Stimulated activated CD4-positive, alpha-beta T cell treated with anti-CD3 and anti-CD28 coated beads, TNF-alpha, amount 100 ng/mL, for 48 hours (primary cell): ENCODE results near the gene LYG1.
A peak's percentile ranks its signal among the peaks of the same experiment; 100 is the strongest.
"Not testable (repeated sequence)": the region's sequence is repeated elsewhere in the genome, so short reads cannot be mapped to it uniquely, and the experiment has no call there.

Source experiments
- DNase-seq, 3 donors: peaks; one replicate each; pipeline ENCODE4 v3.0.0-alpha.2; 2020; ENCODE audit warnings: low read depth in 3 of 3

The LYG1 gene

DNA sequence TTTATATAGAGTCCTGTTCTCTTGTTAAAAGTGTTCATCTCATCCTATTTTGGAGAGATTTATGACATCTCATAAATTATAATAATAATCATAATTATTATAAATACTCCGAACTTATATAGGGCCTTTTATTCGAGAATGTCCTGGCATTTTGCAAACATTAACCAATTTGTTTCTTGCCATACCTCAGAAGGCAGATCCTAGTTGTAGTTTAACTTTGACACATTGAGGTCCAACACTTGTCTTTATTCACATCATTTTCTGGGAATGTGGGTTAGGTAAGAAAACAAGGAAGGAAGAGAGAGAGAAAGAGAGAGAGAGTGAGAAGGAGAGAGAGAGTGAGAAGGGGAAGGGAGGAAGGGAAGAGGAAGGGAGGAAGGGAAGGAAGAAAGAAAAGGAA lies at the start of gene LYG1:
TSS of gene LYG1 (minus strand) at position 101 of the 400 bp plus-strand sequence. CDS start 5,527 bp downstream, outside the sequence.
- DNase-seq: not testable (repeated sequence)

GRCh38 chr2:99350194-99350593 lies 49.2 kb upstream of the LYG1 start:
- no peak for DNase-seq

GRCh38 chr2:99348173-99348572 lies 47.2 kb upstream of the LYG1 start:
- no peak for DNase-seq

- DNase-seq: no peak
Observed at GRCh38 chr2:99346218-99346617, 45.2 kb upstream of the LYG1 start.

- DNase-seq: not testable (repeated sequence)
Observed at GRCh38 chr2:99345446-99345845, 44.4 kb upstream of the LYG1 start.

DNA sequence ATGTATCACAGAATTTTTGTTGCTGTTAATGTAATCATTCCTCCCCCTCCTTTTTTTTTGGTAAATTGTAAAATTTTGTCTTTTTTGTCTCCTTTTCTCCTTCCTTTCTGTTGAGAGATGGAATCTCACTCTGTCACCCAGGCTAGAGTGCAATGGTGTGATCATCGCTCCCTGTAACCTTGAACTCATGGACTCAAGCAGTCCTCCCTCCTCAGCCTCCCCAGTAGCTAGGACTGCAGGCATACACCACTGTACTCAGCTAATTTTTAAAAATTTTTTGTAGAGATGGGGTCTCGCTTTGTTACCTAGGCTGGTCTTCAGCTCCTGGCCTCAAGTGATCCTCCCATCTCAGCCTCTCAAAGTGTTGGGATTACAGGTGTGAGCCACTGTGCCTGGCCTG lies 41.5 kb upstream of the LYG1 start:
- DNase-seq: no peak

GRCh38 chr2:99340669-99341236 lies 39.8 kb upstream of the LYG1 start:
- no peak for DNase-seq

DNA sequence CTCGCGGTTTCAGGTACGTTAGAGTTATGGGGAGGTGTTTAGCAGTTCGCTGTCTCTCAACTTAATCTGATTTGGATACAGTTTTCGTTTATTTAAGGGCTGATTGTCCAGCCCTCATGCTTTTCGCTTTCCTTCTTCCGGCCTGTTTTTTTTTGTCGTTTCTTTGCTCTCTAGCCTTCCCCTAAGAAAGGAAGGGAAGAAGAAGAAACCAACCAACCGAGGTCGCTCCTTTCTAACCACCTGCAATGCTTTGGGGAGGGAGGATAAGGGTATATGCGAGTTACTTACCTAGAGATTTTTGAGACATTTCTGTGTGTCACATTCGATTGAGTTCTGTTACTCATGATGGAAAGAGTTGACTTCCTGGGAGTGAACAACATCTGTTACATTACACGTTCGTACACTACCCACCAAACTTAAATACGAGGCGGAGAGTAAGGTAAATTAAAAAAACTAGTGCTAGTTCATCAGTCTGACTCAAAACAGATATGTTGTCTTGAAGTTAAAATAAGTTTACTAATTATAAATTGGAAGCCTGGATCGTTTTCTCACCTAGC lies 37.1 kb upstream of the LYG1 start:
- no peak for DNase-seq

- peak; percentile 86 to 89 (median 88) for DNase-seq
Observed at GRCh38 chr2:99337113-99338028, 36.4 kb upstream of the LYG1 start, which contains the start of gene EIF5B. TSS of gene EIF5B (plus strand) at chr2:99337389. CDS start at chr2:99337555, 166 bp downstream.

DNA sequence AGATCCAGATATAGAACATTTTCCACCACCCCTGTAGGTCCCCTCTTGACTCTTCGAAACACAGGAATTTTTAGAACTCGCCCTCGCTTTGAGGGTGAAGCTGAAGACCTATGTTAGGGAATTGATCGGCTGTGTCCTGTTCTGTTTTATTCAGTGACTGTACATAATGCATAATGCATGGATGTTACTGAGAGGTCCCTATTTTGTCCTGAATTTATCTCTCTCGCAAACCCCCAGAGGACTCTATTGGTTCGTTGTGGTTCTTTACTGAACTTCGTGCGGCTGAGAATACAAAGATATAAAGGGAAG lies 35.8 kb upstream of the LYG1 start:
- DNase-seq: no peak

DNA sequence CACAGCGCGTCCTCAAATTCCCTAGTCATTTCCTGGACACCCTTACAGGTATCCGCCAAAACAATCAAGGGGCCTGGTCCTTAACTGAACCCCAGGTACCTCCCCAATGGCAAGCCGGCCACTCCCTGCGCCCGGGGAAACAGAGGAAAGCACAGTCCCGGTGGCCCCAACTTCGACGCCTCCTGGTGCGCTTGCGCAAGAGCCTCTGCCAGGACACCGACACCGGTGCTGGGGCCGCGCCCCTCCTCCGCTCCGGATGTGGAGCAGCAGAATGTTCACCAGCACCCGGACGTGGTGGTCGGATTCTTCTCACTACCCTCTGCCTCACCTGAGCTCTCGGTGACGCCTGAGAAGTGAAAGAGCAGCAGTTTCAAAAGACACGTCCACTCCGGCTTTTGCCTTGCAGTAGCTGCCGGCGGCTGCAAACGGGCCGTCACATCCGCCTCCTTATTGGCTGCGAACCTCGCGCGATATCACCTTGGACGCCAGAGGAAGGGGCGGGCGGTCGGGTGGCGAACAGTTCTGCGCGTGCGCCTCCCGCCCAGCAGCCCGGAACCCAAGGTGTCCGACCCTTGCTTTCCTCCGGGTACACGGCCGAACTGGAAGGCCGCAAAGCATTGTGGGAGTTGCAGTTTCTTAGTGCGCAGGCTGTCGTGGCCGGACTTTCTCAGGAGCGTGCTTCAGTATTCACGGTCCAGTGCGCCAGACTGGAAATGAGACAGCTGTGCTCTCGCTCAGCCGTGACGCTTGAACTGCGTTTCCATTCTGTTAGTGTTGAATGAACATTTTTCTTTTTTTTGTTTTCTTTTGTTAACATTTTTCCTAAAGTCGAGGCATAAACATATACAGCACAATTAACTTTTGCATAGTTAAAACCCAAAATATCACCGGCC lies 35.2 kb upstream of the LYG1 start, which contains the start of gene TXNDC9:
TSS of gene TXNDC9 (minus strand) at position 423 of the 893 bp plus-strand sequence. CDS start 3,123 bp downstream, outside the sequence.
- peak; percentile 94 to 98 (median 97) for DNase-seq

DNA sequence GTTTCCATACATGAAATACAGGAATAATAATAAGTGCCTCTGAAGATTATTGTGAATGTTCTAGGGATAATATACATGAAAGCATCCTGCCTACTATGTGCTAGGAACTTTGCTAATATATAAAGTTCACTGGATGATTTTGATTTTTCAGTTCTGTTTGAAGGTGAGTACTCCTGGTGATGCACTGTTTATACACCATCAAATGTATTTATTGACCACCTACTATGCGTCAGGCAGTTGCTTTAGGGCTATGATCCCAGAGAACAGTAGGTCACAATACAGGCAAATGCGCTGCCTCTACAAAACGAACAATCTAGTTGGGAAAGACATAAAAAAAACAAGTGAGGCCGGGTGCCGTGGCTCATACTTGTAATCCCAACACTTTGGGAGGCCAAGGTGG lies 24.4 kb upstream of the LYG1 start:
- no peak for DNase-seq

- DNase-seq: not testable (repeated sequence)
Observed at GRCh38 chr2:99317873-99318200, 16.8 kb upstream of the LYG1 start.

DNA sequence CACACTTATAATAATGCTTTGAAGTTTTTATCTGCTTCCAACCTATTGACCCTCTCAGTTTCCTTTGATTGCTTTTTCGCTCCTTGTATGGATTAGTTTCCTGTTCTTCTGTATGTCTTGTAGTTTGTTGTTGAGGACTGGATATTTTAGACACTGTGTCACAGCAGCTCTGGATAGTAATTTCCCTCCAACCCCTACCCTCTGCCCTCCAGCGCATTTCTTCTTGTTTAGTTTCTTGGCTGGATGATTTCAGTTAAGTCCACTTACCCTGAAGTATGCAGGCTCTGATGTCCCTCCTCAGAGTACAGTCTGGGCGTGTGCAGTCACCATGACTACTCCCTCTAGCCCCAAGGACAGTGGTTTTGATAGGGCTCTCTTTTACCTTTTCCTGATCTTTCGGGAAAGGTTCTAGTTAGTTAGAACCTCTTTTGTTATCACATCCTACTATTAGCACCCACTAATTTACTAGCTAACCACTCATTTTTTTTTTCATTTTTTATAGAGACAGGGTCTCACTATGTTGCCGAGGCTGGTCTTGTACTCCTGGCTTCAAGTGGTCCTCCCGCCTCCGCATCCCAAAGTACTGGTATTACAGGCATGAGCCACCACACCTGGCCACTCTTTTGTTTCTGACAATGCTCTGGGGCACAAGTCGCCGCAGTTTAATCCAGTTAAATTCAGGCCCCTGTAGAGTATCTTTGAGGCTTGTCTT lies 16.3 kb upstream of the LYG1 start:
- no peak for DNase-seq

GRCh38 chr2:99299580-99299979 lies 1.4 kb downstream of the LYG1 start:
- no peak for DNase-seq

DNA sequence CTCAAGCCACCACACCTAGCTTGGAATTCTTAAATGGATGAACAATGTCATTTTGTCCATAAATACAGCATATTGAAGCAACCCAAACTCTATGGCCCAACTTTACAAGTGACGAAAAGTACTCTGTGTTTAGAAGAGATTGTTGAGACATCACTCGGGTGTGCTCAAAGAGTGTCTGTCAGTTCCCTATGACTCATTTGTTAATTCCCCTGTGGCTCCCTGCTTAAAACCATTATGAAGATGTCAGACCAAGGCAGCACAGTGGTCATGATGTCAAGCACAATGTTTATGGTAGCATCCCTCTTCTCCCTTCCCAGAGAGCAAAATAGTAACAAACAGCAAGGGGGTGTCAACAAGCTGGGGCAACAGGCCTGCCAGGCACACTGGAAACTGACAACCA lies 3.0 kb downstream of the LYG1 start:
- no peak for DNase-seq

DNA sequence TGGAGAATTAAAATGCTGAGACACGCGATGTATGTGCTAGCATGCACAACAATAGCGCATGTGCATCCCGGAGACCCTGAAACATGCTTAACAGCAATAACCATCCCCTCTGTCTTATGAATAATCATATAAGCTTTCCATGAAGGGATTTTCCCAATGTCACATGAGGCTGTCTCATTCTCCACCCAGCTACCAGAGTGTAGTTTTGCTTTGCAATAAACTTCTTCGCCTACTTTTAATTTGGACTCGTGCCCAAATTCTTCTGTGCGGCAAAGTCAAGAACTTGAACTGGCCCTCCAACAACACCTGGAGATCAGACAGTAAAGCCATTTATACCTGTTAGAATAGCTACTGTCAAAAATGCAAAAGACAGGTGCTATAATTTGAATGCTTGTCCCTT lies 15.5 kb downstream of the LYG1 start:
- DNase-seq: no peak

DNA sequence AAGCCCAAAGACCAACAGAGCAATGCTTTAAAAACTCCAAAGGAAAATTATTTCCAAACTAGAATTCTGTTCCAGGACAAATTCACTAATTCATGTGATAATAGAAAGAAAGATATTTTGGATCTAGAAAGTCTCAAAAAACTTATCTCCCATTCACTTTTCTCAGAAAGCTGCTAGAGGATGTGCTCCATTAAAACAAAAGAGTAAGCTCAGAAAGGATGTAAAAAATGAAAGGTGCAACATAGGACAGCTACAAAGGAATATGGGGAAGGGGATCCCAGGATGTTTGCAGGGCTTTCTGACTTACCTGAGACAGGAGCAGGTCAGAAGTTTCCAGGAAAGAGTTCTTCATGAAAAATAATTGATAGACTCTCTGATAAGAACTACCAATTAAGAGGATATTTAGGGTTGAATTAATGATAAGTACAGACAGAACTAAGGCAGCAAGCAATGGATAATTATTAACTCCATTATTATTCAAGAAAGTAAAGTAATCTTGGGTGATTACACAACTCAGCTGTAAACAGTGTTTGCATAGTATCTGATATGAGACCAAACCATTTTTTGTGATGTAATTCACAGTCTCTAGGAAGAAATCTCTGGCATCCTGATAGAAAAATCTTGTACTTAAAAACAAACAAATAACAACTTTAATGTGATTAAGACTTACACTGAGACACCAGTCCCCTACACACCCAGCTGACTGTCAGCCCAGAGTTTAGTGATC lies 20.9 kb downstream of the LYG1 start:
- no peak for DNase-seq

DNA sequence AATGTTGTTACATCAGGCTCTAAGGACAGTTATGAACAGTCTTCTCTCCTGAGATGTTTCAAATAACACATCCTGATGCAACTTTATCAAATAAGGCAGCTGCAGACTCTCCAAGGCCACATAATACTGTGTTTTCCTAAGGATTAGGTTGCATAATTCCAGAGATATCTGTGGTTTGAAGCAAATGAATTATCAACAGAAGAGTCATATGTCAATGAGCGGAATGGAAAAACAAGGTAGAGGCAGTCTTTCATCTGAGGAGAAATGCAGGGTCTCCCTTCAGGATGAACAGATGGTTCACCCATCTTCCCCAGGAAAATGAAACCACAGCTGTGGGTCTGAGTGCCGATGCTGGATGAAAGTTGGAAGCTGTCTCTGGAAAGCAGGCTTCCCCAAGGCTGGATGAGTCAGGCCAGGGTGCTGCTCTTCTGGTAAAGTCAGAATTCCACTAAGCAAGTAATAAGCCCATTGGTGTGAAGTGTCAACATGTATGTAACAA lies 22.2 kb downstream of the LYG1 start:
- no peak for DNase-seq

GRCh38 chr2:99278195-99278765 lies 22.7 kb downstream of the LYG1 start:
- DNase-seq: not testable (repeated sequence)
